Prostate gland (tissue), 2 donors: ENCODE data around the gene FOLH1. TPM values are rescaled to one million over a fixed set of nuclear protein-coding genes. Genes with fewer than 3 reads are reported as not detected.
A peak's percentile ranks its signal among the peaks of the same experiment; 100 is the strongest.
"Not testable (repeated sequence)": the region's sequence is repeated elsewhere in the genome, so short reads cannot be mapped to it uniquely, and the experiment has no call there.

Experiments used
- DNase-seq: peaks from one replicate; pipeline ENCODE4 v3.0.0-alpha.2; 2019; ENCODE audit warnings: low spot score
- H3K27ac ChIP-seq, 2 donors: fragments of 200-600 bp; sonication (generic); 2 replicates each; pipeline ENCODE4 v1.5.1; 2017 to 2019
- H3K27me3 ChIP-seq: fragments of 200-600 bp; sonication (generic); replicated peaks from 2 replicates; pipeline ENCODE4 v1.5.1; 2019; ENCODE audit not compliant: insufficient read depth
- H3K36me3 ChIP-seq, 2 donors: fragments of 200-600 bp; sonication (generic); 1 replicate in 1 of 2; 2 replicates in 1 of 2; pipeline versions ENCODE4 v1.5.1 to v1.8.1; 2017 to 2019
- H3K4me1 ChIP-seq: fragments of 200-600 bp; sonication (generic); replicated peaks from 2 replicates; pipeline ENCODE4 v1.5.1; 2019
- H3K4me3 ChIP-seq, 2 donors: fragments of 200-600 bp; sonication (generic); 2 replicates each; pipeline ENCODE4 v1.5.1; 2017 to 2019
- H3K9me3 ChIP-seq: fragments of 200-600 bp; sonication (generic); 2 replicates; pipeline ENCODE4 v1.5.1; 2017
- POLR2A ChIP-seq: fragments of 450-650 bp; IDR thresholded peaks from one replicate; pipeline ENCODE4 v1.6.1; 2016; ENCODE audit warnings: antibody characterized with exemption, mild to moderate bottlenecking
- POLR2AphosphoS5 ChIP-seq: sonication (generic); formaldehyde crosslinking; IDR thresholded peaks from one replicate; pipeline ENCODE4 v1.6.1; 2017; ENCODE audit warnings: antibody characterized with exemption
- WGBS: methylation state at CpG from one replicate; pipeline ENCODE4 v1.1.5; 2018; 5-methylcytosine and 5-hydroxymethylcytosine counted together
- intact Hi-C: fragments of 100-400 bp; cut with DNase I; formaldehyde crosslinking; loops from one replicate; pipeline ENCODE4 v1.14.2; 2022
- total RNA-seq, 2 donors: library from RNA; depleted of rRNA; stranded (reverse); fragments of >200 nt; gene quantifications; one replicate each; pipeline ENCODE4 v1.1.0, GENCODE V29; 2016
- TF ChIP-seq, protein P1 (sequence below), 4 experiments: fragments of 200-600 bp in 2 of 4; fragments of 450-650 bp in 2 of 4; sonication (generic) in 2 of 4; IDR thresholded peaks; 1 replicate in 3 of 4; 2 replicates in 1 of 4; pipeline ENCODE4 v1.5.1; 2016 to 2019; ENCODE audit warnings: antibody characterized with exemption in 4 of 4, mild to moderate bottlenecking in 2 of 4, moderate library complexity in 2 of 4

Gene FOLH1
- total RNA-seq, 2 donors from 2014 or later = 43.9 to 739 TPM

DNA sequence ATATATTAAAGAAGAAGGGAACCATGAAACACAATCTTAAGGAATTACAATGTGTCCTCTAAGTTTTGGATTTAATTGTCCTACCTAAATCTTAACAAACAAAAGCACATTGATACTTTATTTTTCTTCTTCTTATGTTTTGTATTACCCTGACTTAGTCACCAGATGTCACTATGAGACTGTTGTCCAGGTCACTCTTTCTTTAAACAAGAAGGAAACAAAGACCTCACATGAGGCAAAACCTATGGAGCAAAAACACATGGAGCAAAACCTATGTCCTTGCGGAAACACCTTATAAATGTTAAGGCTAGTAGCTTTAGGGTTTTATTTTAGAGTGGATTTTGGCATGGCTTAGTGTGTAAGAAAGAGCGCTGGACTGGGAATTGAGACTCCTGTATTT is 20.7 kb upstream of the FOLH1 start:
- WGBS = 34% methylated on average over 2 of the region's 2 CpGs
- H3K36me3 ChIP-seq, H3K27ac ChIP-seq, H3K9me3 ChIP-seq, DNase-seq, H3K27me3 ChIP-seq, intact Hi-C loops, H3K4me1 ChIP-seq, H3K4me3 ChIP-seq: not testable (repeated sequence)
- TF ChIP-seq, protein P1, sequence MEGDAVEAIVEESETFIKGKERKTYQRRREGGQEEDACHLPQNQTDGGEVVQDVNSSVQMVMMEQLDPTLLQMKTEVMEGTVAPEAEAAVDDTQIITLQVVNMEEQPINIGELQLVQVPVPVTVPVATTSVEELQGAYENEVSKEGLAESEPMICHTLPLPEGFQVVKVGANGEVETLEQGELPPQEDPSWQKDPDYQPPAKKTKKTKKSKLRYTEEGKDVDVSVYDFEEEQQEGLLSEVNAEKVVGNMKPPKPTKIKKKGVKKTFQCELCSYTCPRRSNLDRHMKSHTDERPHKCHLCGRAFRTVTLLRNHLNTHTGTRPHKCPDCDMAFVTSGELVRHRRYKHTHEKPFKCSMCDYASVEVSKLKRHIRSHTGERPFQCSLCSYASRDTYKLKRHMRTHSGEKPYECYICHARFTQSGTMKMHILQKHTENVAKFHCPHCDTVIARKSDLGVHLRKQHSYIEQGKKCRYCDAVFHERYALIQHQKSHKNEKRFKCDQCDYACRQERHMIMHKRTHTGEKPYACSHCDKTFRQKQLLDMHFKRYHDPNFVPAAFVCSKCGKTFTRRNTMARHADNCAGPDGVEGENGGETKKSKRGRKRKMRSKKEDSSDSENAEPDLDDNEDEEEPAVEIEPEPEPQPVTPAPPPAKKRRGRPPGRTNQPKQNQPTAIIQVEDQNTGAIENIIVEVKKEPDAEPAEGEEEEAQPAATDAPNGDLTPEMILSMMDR (IDR thresholded peaks at IDR 0.05) = peak in 3 of 4 experiments; percentile 32 to 50 (median 49)

DNA sequence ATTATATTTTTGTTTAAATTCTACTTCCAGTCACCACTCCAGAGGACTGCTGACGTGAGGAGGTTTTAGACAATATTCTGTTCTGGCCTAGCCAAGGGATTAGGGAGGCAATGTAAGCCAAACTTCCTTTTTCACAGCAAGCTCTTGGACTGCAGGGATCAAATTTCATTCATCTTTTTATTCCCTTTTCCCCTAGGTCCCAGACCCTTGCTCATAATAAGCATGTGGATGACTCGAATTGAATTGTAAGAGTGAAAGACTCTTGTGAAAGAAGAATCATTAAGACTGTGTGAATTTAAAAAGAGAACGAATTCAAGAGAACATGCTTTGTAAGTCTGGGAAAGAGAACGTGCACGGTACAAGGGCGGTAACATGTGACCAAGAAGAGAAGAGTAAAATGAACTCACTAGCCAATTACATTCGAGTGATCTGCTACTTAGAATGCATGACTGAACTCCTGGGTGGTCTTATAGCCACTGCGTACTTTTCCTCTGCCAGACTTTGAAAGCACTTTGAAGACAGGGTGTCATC is 16.9 kb upstream of the FOLH1 start:
- H3K36me3 ChIP-seq, DNase-seq, H3K27ac ChIP-seq, H3K4me3 ChIP-seq, H3K4me1 ChIP-seq, H3K9me3 ChIP-seq, intact Hi-C loops, H3K27me3 ChIP-seq: not testable (repeated sequence)
- WGBS = 62% methylated on average over 8 of the region's 8 CpGs

DNA sequence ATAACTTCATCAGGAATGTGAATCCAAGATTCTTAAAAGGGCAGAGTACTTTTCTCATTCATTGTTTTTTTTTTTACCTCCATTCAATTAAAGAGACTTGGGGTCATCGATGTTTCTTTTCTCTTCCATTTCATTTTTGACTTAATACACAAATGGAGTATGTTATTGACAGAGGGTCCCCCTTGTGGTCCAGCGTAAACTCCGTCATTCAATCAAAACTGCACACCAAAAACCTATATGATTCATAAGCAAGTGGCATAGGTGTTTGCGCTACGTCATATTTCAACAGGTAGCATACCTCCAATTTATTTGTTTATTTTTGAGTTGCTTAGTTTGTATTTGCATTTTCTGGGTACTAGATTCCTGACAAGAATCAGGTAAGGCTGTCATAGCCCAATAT is 12.7 kb upstream of the FOLH1 start:
- TF ChIP-seq POLR2A = no peak
- TF ChIP-seq POLR2AphosphoS5 = no peak
- TF ChIP-seq, protein P1 (IDR thresholded peaks at IDR 0.05) = no peak
- no peak overlapping the region for H3K27ac ChIP-seq
- no peaks in the 10 kb centered on the region for H3K27me3 ChIP-seq
- H3K4me3 ChIP-seq = no peak overlapping the region
- DNase-seq = no peak
- no peaks in the 10 kb centered on the region for H3K4me1 ChIP-seq
- intact Hi-C loops = no loop called here
- WGBS = 89% methylated on average over 5 of the region's 5 CpGs
- H3K9me3 ChIP-seq = no peaks in the 10 kb centered on the region
- H3K36me3 ChIP-seq = no peaks in the 10 kb centered on the region

DNA sequence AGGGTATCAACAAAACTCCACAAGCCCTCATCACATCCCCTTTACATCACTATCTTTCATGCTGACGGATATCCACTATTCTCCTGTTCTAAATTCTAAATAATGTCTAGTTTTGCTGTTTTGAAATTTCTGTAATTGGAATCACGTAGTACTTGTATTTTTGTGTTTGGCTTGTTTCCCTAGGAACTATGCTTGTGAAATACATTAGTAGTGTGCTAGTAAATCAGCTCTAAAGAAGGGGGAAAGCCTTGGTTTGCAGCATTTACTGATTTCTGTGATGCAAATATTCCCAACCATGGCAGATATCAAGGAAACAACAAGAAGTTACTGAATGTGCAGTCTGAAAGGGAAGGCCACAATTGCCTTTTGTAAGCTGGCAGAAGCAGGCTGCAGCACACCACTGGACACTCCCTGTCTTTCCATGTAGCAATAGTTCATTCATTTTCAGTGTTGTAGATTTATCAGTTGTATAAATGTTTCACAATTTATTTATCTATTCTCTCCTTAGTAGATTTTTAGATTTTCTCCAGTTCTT is 4.7 kb upstream of the FOLH1 start:
- no peaks in the 10 kb centered on the region for H3K36me3 ChIP-seq
- no peaks in the 10 kb centered on the region for H3K27me3 ChIP-seq
- H3K27ac ChIP-seq = no peak overlapping the region
- intact Hi-C loops = no loop called here
- 63% methylated on average over 2 of the region's 2 CpGs for WGBS
- no peak for DNase-seq
- TF ChIP-seq POLR2AphosphoS5 = no peak
- TF ChIP-seq, protein P1 (IDR thresholded peaks at IDR 0.05) = no peak
- no peak for TF ChIP-seq POLR2A
- no peaks in the 10 kb centered on the region for H3K4me1 ChIP-seq
- H3K9me3 ChIP-seq = no peaks in the 10 kb centered on the region
- no peak overlapping the region for H3K4me3 ChIP-seq

DNA sequence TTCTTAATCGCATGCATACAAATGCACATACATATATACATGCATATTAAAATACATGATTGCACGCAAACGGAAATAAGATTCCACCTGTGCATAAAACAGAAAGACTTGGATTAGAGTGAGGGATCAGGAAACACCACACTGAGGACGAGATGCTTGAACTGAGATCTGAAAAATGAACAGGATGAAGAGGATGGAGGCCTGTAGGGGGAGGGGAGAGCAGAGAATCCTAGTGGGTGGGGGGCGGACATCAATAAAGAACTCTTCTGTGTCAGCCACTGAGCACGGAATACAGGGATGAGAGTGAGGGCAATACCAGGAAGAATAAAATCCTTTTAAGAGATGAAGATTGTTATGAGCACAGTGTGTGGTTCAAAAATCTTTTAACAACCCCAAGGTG is 1.4 kb downstream of the FOLH1 start:
- H3K36me3 ChIP-seq, H3K9me3 ChIP-seq, DNase-seq, intact Hi-C loops, H3K4me1 ChIP-seq, H3K27me3 ChIP-seq: not testable (repeated sequence)
- Histone ChIP-seq H3K4me3 (peak overlapping the region; percentile 46 to 58), H3K27ac (peak overlapping the region; percentile 16 to 73)
- WGBS = 80% methylated on average over 6 of the region's 6 CpGs

DNA sequence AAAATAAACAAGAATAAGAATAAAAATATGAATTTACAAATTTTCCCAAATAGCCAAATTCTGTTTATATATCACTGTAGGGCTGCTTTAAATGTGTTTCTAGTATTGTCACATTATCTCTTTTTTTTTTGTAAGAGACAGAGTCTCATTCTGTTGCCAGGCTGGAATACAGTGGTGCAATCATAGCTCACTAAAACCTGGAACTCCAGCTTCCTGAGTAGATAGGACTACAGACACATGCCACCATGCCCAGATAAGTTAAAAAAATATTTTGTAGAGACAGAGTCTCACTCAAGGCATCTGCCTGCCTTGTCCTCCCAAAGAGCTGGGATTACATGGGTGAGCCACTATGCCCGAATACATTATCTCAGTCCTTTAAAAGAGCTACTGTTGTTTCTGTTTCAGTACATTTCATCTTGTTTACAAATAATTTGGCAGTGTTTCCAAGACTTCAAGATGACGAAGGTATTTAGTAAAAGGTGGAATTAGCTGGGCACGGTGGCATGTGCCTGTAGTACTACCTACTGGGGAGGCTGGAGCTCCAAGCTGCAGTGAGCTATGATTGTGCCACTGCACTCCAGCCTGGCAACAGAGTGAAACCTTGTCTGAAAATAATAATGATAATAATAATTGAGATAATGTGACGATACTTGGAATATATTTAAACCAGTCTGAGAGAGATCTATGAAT is 6.0 kb downstream of the FOLH1 start:
- no peak for DNase-seq

DNA sequence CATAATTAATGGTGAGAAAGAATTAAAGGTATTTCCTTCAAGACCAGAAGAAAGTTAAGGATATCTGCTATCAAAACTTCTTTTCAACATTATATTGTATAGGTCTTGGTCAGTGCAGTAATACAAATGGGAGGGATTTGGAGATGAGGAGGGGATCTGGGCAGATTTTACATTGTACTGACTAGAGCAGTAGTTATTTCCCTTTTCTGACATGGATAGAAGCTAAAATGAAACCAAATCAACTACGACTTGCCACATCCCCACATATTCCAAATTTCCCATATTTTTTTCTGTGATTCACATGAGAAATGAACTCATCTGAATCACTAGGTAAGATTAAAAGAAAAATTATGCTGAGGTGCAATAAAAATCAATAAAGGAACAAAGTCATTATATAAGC is 11.6 kb downstream of the FOLH1 start:
- H3K9me3 ChIP-seq, DNase-seq, H3K27me3 ChIP-seq, H3K36me3 ChIP-seq, H3K4me1 ChIP-seq, intact Hi-C loops, H3K4me3 ChIP-seq: not testable (repeated sequence)
- peak overlapping the region in 1 of 2 donors; percentile 30 for H3K27ac ChIP-seq
- WGBS = 82% methylated on average over 1 of the region's 1 CpG

More for the DNA sequence above, 6.0 kb downstream of the FOLH1 start:
- H3K36me3 ChIP-seq = no peaks in the 10 kb centered on the region
- intact Hi-C loops = no loop called here
- no peak overlapping the region for H3K4me3 ChIP-seq
- no peaks in the 10 kb centered on the region for H3K27me3 ChIP-seq
- no peaks in the 10 kb centered on the region for H3K4me1 ChIP-seq
- H3K9me3 ChIP-seq = no peaks in the 10 kb centered on the region
- H3K27ac ChIP-seq = peak overlapping the region; percentile 14 to 30
- WGBS = 72% methylated on average over 4 of the region's 4 CpGs
- TF ChIP-seq POLR2A = no peak
- TF ChIP-seq POLR2AphosphoS5 = no peak
- TF ChIP-seq, protein P1 (IDR thresholded peaks at IDR 0.05) = no peak

DNA sequence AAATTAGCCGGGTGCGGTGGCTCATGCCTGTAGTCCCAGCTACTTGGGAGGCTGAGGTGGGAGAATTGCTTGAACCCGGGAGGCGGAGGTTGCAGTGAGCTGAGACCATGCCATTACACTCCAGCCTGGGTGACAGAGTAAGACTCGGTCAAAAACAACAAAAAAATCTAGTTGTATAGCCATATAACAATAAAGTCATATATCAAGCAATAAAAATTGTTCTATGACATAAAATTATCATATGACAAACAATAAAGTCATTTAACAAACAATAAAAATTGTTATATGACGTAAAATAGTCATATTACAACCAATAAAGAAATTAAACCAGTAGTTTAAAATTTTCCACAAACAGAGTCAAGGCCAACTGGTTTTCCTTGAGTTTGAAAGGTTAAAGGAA is 12.4 kb downstream of the FOLH1 start:
- DNase-seq, intact Hi-C loops, H3K36me3 ChIP-seq, H3K4me1 ChIP-seq, H3K27me3 ChIP-seq, H3K4me3 ChIP-seq, H3K9me3 ChIP-seq: not testable (repeated sequence)
- WGBS = 72% methylated on average over 6 of the region's 6 CpGs
- H3K27ac ChIP-seq = peak overlapping the region; percentile 29 to 48
